Nephron progenitor cell (in vitro differentiated cells): ENCODE results near the gene BCORL1.
A peak's percentile ranks its signal among the peaks of the same experiment; 100 is the strongest.

Source experiments
- DNase-seq: peaks from one replicate; pipeline ENCODE4 v3.0.0; 2021
- H3K27ac Mint-ChIP-seq: 2 replicates; pipeline ENCODE4 v1.8.0; 2021; ENCODE audit warnings: mild to moderate bottlenecking, moderate library complexity, mixed read lengths
- H3K27me3 Mint-ChIP-seq: 2 replicates; pipeline ENCODE4 v1.8.0; 2021; ENCODE audit warnings: mild to moderate bottlenecking, low read depth, mixed read lengths; ENCODE audit not compliant: poor library complexity
- H3K36me3 Mint-ChIP-seq: 2 replicates; pipeline ENCODE4 v1.8.0; 2021; ENCODE audit warnings: low read depth, mixed read lengths
- H3K4me1 Mint-ChIP-seq: 2 replicates; pipeline ENCODE4 v1.8.0; 2021; ENCODE audit warnings: mixed read lengths
- H3K4me3 Mint-ChIP-seq: 2 replicates; pipeline ENCODE4 v1.8.0; 2021; ENCODE audit warnings: mild to moderate bottlenecking, moderate library complexity, mixed read lengths
- H3K9me3 Mint-ChIP-seq: 2 replicates; pipeline ENCODE4 v1.8.0; 2021; ENCODE audit warnings: mild to moderate bottlenecking, moderate library complexity, mixed read lengths
- TF ChIP-seq, protein P1 (sequence below): fragments of 200-600 bp; sonication (generic); IDR thresholded peaks from 2 replicates; pipeline ENCODE4 v1.5.0; 2021; ENCODE audit warnings: antibody characterized with exemption

Gene BCORL1

GRCh38 chrX:130049821-130050220 is 67.4 kb downstream of the BCORL1 start:
- H3K36me3 Mint-ChIP-seq, result peaks cover 79% of the 10 kb centered on the region
- H3K9me3 Mint-ChIP-seq, result peaks cover 55% of the 10 kb centered on the region
- TF ChIP-seq, protein P1, sequence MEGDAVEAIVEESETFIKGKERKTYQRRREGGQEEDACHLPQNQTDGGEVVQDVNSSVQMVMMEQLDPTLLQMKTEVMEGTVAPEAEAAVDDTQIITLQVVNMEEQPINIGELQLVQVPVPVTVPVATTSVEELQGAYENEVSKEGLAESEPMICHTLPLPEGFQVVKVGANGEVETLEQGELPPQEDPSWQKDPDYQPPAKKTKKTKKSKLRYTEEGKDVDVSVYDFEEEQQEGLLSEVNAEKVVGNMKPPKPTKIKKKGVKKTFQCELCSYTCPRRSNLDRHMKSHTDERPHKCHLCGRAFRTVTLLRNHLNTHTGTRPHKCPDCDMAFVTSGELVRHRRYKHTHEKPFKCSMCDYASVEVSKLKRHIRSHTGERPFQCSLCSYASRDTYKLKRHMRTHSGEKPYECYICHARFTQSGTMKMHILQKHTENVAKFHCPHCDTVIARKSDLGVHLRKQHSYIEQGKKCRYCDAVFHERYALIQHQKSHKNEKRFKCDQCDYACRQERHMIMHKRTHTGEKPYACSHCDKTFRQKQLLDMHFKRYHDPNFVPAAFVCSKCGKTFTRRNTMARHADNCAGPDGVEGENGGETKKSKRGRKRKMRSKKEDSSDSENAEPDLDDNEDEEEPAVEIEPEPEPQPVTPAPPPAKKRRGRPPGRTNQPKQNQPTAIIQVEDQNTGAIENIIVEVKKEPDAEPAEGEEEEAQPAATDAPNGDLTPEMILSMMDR, result no peak
- peaks cover 10% of the 10 kb centered on the region for H3K4me1 Mint-ChIP-seq
- DNase-seq, result no peak
- no peaks in the 10 kb centered on the region for H3K27me3 Mint-ChIP-seq
- H3K4me3 Mint-ChIP-seq, result no peak overlapping the region
- no peak overlapping the region for H3K27ac Mint-ChIP-seq

GRCh38 chrX:130051176-130051845 is 68.9 kb downstream of the BCORL1 start:
- Mint-ChIP-seq H3K4me3 (no peak overlapping the region), H3K4me1 (peaks cover 25% of the 10 kb centered on the region), H3K27me3 (no peaks in the 10 kb centered on the region), H3K9me3 (peaks cover 59% of the 10 kb centered on the region), H3K27ac (no peak overlapping the region), H3K36me3 (peaks cover 83% of the 10 kb centered on the region)
- TF ChIP-seq, protein P1, result no peak
- no peak for DNase-seq

- Mint-ChIP-seq H3K4me1 (peaks cover 25% of the 10 kb centered on the region), H3K27me3 (no peaks in the 10 kb centered on the region), H3K36me3 (peaks cover 72% of the 10 kb centered on the region), H3K27ac (no peak overlapping the region), H3K4me3 (no peak overlapping the region), H3K9me3 (peaks cover 52% of the 10 kb centered on the region)
- TF ChIP-seq, protein P1, result no peak
- no peak for DNase-seq
Measured at GRCh38 chrX:130053236-130053635, 70.8 kb downstream of the BCORL1 start.

GRCh38 chrX:130055103-130055502 is 72.7 kb downstream of the BCORL1 start:
- Mint-ChIP-seq H3K4me1 (peaks cover 25% of the 10 kb centered on the region), H3K4me3 (no peak overlapping the region), H3K9me3 (peaks cover 59% of the 10 kb centered on the region), H3K27me3 (no peaks in the 10 kb centered on the region), H3K27ac (peak overlapping the region; percentile 80), H3K36me3 (peaks cover 56% of the 10 kb centered on the region)
- DNase-seq, result no peak
- TF ChIP-seq, protein P1, result no peak

- H3K4me3 Mint-ChIP-seq, result no peak overlapping the region
- peaks cover 25% of the 10 kb centered on the region for H3K4me1 Mint-ChIP-seq
- peaks cover 52% of the 10 kb centered on the region for H3K9me3 Mint-ChIP-seq
- H3K36me3 Mint-ChIP-seq, result peaks cover 50% of the 10 kb centered on the region
- DNase-seq, result no peak
- TF ChIP-seq, protein P1, result no peak
- H3K27me3 Mint-ChIP-seq, result no peaks in the 10 kb centered on the region
- peak overlapping the region; percentile 22 for H3K27ac Mint-ChIP-seq
Measured at GRCh38 chrX:130055899-130056298, 73.5 kb downstream of the BCORL1 start.

GRCh38 chrX:130057209-130057608 is 74.8 kb downstream of the BCORL1 start:
- H3K4me3 Mint-ChIP-seq, result no peak overlapping the region
- peaks cover 25% of the 10 kb centered on the region for H3K4me1 Mint-ChIP-seq
- H3K36me3 Mint-ChIP-seq, result peaks cover 41% of the 10 kb centered on the region
- DNase-seq, result peak; percentile 15
- TF ChIP-seq, protein P1, result no peak
- peaks cover 5% of the 10 kb centered on the region for H3K27me3 Mint-ChIP-seq
- no peak overlapping the region for H3K27ac Mint-ChIP-seq
- H3K9me3 Mint-ChIP-seq, result peaks cover 47% of the 10 kb centered on the region
